D721Med (cell line): ENCODE results near the gene TNRC6B.

Experiments
- DNase-seq: peaks from one replicate; pipeline ENCODE4 v3.0.0; 2011; ENCODE audit warnings: low spot score; ENCODE audit not compliant: insufficient read length
- FAIRE-seq: peaks from 2 replicates; lab custom pipeline; 2011; peaks lifted over from hg19 to GRCh38; lab: Jason Lieb, UNC
- TF ChIP-seq, protein P1 (sequence below): IDR thresholded peaks from 2 replicates; pipeline ENCODE4 v1.5.1; 2012; ENCODE audit warnings: mild to moderate bottlenecking, control low read depth; ENCODE audit not compliant: insufficient read depth; ENCODE audit errors: missing control alignments

The TNRC6B gene, protein sequence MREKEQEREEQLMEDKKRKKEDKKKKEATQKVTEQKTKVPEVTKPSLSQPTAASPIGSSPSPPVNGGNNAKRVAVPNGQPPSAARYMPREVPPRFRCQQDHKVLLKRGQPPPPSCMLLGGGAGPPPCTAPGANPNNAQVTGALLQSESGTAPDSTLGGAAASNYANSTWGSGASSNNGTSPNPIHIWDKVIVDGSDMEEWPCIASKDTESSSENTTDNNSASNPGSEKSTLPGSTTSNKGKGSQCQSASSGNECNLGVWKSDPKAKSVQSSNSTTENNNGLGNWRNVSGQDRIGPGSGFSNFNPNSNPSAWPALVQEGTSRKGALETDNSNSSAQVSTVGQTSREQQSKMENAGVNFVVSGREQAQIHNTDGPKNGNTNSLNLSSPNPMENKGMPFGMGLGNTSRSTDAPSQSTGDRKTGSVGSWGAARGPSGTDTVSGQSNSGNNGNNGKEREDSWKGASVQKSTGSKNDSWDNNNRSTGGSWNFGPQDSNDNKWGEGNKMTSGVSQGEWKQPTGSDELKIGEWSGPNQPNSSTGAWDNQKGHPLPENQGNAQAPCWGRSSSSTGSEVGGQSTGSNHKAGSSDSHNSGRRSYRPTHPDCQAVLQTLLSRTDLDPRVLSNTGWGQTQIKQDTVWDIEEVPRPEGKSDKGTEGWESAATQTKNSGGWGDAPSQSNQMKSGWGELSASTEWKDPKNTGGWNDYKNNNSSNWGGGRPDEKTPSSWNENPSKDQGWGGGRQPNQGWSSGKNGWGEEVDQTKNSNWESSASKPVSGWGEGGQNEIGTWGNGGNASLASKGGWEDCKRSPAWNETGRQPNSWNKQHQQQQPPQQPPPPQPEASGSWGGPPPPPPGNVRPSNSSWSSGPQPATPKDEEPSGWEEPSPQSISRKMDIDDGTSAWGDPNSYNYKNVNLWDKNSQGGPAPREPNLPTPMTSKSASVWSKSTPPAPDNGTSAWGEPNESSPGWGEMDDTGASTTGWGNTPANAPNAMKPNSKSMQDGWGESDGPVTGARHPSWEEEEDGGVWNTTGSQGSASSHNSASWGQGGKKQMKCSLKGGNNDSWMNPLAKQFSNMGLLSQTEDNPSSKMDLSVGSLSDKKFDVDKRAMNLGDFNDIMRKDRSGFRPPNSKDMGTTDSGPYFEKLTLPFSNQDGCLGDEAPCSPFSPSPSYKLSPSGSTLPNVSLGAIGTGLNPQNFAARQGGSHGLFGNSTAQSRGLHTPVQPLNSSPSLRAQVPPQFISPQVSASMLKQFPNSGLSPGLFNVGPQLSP (N-terminal part only)

GRCh38 chr22:40177738-40178416 is at the start of gene TNRC6B:
TSS of gene TNRC6B (plus strand) at chr22:40177925. CDS start at chr22:40178136, 211 bp downstream.
- TF ChIP-seq, protein P1, sequence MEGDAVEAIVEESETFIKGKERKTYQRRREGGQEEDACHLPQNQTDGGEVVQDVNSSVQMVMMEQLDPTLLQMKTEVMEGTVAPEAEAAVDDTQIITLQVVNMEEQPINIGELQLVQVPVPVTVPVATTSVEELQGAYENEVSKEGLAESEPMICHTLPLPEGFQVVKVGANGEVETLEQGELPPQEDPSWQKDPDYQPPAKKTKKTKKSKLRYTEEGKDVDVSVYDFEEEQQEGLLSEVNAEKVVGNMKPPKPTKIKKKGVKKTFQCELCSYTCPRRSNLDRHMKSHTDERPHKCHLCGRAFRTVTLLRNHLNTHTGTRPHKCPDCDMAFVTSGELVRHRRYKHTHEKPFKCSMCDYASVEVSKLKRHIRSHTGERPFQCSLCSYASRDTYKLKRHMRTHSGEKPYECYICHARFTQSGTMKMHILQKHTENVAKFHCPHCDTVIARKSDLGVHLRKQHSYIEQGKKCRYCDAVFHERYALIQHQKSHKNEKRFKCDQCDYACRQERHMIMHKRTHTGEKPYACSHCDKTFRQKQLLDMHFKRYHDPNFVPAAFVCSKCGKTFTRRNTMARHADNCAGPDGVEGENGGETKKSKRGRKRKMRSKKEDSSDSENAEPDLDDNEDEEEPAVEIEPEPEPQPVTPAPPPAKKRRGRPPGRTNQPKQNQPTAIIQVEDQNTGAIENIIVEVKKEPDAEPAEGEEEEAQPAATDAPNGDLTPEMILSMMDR, result no peak
- DNase-seq (no peak), FAIRE-seq (no peak)

DNA sequence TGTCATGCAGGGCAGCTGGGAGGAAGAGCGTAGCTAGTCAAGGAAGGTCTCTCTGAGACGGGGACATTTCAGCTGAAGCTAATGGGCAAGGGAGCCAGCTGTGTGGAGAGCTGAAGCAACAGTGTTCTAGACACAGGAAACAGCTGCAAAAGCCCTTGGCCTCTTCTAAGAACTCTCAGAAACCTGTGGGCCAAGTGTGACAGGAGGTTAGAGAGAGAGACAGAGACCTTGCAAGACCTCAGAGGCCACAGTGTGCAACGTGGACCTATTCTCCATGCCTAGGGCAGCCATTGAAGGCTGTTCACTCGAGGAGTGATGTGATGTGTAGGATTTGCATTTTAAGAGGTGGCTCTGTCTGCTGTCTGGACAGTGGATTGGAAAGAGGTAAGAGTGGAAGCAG is 48.7 kb upstream of the TNRC6B start:
- TF ChIP-seq, protein P1, result no peak
- DNase-seq (no peak), FAIRE-seq (no peak)

GRCh38 chr22:40137132-40137531 is 40.6 kb upstream of the TNRC6B start:
- FAIRE-seq (no peak), DNase-seq (no peak)
- TF ChIP-seq, protein P1, result no peak

GRCh38 chr22:40138866-40139265 is 38.9 kb upstream of the TNRC6B start:
- FAIRE-seq (no peak), DNase-seq (no peak)
- TF ChIP-seq, protein P1, result no peak

GRCh38 chr22:40147388-40148176 is 30.1 kb upstream of the TNRC6B start:
- no peak for FAIRE-seq
- DNase-seq, result no peak
- TF ChIP-seq, protein P1, result no peak

- FAIRE-seq, result no peak
- DNase-seq, result no peak
- TF ChIP-seq, protein P1, result no peak
Observed at GRCh38 chr22:40153192-40153591, 24.5 kb upstream of the TNRC6B start.
